ENCODE results near the gene C22orf39.

DNA sequence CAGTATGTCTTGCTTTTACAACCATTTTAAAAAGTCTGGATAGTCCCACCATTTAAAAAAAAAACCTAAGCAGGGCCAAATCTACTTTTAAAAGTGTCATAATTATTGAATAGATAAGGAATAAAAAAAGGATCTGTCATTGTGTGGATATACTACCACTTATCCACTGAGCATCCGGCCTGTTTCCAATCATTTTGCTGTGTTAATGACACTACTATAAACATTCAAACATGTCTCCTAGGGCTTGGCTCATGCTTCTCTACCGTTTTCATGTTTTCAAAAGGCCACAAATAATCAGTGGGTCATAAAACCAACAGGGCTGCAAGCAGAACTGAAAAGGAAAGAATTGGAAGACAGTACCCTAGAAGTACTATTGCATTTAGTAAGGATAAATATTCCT lies 12.5 kb upstream of the C22orf39 start:
- TF ChIP-seq, protein P1, sequence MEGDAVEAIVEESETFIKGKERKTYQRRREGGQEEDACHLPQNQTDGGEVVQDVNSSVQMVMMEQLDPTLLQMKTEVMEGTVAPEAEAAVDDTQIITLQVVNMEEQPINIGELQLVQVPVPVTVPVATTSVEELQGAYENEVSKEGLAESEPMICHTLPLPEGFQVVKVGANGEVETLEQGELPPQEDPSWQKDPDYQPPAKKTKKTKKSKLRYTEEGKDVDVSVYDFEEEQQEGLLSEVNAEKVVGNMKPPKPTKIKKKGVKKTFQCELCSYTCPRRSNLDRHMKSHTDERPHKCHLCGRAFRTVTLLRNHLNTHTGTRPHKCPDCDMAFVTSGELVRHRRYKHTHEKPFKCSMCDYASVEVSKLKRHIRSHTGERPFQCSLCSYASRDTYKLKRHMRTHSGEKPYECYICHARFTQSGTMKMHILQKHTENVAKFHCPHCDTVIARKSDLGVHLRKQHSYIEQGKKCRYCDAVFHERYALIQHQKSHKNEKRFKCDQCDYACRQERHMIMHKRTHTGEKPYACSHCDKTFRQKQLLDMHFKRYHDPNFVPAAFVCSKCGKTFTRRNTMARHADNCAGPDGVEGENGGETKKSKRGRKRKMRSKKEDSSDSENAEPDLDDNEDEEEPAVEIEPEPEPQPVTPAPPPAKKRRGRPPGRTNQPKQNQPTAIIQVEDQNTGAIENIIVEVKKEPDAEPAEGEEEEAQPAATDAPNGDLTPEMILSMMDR (IDR thresholded peaks at IDR 0.05; ENCODE audit: insufficient read depth, low read length, poor library complexity, severe bottlenecking), result no peak
- TF ChIP-seq EZH2phosphoT487 (conservative IDR thresholded peaks at IDR 0.05; ENCODE audit: low read length), result no peak
